DMS53 treated with DMSO at 0.1 percent for 48 hours (cell line): ENCODE data around the gene OR5K1.

Experiments used
- DNase-seq: peaks from one replicate; lab custom pipeline; 2025; ENCODE audit not compliant: unreplicated experiment; lab: John Stamatoyannopoulos, UW

Gene OR5K1

DNA sequence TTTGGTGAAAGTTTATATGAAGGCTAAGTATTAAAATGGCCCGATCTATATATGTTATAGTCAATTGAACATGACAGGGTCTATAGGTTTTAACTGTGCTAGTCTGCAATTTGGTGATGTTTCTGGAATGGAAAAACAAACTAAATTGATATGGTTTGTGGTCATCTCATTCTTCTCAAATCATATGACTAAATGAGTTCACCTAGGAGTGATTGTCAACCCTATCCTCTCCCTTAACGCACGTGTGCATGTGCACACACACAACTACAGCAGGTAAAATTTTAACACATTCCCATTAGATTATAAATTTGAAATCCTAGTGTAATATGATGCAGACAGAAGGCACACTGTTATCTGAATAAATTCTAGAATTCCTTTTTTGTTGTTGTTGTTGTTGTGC is 50.7 kb downstream of the OR5K1 start:
- no peak for DNase-seq

DNA sequence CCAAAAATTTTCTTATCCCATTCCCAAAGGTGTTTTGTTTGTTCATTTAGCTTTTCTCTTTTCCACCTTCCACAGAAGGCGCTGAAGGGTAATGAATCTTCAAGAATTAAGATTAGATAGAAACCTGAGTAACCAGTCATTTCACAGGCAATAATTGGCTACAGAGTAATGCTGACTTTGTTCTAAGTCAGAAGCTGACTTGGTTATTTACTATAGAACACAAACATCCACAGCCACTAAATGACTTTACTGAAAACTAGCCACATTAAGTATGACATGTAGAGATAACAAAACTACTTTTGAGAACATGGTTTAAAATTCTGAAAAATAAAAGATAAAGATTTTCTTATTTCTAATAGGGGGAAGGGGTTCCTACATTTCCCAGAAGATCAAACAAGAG is 51.9 kb downstream of the OR5K1 start:
- DNase-seq: no peak

DNA sequence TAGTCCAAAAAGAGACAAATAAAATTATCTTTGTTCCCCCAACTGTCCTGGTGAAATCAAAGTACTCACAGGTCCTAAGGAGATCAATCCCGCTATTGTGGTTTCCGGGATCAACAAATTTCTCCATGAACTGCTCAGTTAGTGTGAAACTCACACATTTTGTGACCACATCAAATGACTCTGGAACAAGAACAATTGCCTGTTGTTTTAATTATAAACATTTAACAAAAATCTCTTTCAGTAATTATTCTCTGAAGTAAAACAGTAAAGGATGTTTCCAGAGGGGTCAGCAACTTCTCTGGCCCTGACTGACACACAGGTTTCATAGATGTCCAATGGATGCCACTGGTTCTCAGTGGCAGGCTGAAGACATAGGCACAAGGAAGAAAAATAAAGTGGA is 55.8 kb downstream of the OR5K1 start:
- DNase-seq: no peak

DNA sequence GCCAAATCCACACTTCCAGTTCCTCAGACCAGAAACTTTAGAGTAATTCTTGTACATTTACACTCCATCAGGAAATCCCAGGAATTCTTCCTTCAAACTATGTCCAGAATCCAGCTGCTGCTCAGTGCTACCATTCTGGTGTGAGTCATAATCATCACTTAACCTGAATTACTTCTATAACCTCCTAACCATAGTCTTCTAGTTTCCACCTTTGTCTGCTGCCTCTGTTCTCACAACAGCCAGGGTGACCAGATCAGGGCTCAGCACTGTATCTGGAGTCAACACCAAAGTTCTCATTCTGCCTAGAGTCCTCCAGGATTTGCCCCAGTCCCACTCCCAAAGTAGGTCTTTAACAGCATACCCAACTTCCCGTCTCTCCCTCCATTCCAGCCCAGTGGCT is 56.4 kb downstream of the OR5K1 start:
- no peak for DNase-seq

DNA sequence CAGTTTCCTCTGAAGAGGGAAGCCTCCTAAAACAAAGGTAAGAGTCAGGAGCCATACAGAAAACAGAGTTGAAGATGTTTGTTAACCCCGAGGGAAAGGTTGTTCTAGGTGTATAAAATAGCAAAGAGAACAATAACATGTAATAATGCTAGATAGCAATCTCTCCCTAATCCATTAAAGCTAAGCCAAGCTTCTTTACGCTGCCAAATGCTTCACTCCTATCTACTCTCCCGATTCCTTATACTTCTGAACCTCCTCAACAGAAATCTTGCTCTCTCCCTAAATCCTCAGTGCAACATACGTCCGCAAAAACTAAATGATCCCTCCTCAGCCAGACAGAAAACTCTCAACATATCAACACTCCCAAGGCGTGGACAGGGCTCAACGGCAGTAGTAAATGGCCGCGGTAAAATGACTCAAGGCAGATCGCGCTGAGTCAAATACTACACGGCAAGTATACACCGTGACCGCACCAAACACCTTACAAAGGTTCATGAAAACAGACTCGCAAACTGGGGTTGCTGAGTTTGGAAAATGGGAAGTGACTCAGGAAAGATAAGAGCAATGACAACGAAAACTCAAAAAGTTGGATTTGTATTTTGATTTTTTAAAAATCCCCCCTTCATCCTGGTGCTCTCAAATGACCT is 59.0 kb downstream of the OR5K1 start:
- DNase-seq: peak; percentile 6
